HCT116 (cell line): ENCODE data around the gene HSPG2. TPM values are rescaled to one million over a fixed set of nuclear protein-coding genes. Genes with fewer than 3 reads are reported as not detected.
"Not testable (repeated sequence)": the region's sequence is repeated elsewhere in the genome, so short reads cannot be mapped to it uniquely, and the experiment has no call there.

Experiments
- ATAC-seq: fragments of 200-7000 bp; cut with Tn5 transposase; 2 replicates; pipeline ENCODE4 v1.9.1; 2020; ENCODE audit warnings: mild to moderate bottlenecking, moderate library complexity
- BruUV-seq: library from RNA; stranded (reverse); fragments of 400-500 nt; replicated peaks from 2 replicates; lab custom pipeline; 2021; lab: Mats Ljungman, UMichigan
- CTCF ChIA-PET: fragments of 300-600 bp; sonication (Branson Sonifier 250); formaldehyde crosslinking; loops from one replicate; lab custom pipeline; 2021; ENCODE audit warnings: antibody characterized with exemption; lab: Charles Lee
- POLR2A ChIA-PET: fragments of 300-600, 350-600 bp; sonication (Branson Sonifier 250); formaldehyde crosslinking; loops from one replicate; lab custom pipeline; 2021; ENCODE audit warnings: antibody characterized with exemption; lab: Charles Lee
- RAD21 ChIA-PET, 2 experiments: fragments of 300-600 bp; sonication (Branson Sonifier 250); formaldehyde crosslinking; loops; one replicate each; lab custom pipeline; 2023; ENCODE audit warnings: low total read pairs in 2 of 2; ENCODE audit not compliant: uncharacterized antibody in 2 of 2, unreplicated experiment in 2 of 2, low non-redundant PET in 1 of 2; lab: Charles Lee
- DNase-seq: peaks from one replicate; pipeline ENCODE4 v3.0.0-alpha.2; 2010; ENCODE audit warnings: low read depth, low spot score
- H2AFZ ChIP-seq: fragments of 200-600 bp; shearing (Covaris generic), sonication (generic); 2 replicates; pipeline ENCODE4 v1.6.1; 2017; ENCODE audit warnings: low read depth, mixed run types, mixed read lengths, antibody characterized with exemption, low read length; ENCODE audit not compliant: poor library complexity, severe bottlenecking
- H3K27ac ChIP-seq: 2 replicates; pipeline ENCODE4 v1.5.1; 2012; ENCODE audit warnings: low read depth, low read length
- H3K27me3 ChIP-seq: fragments of 200-600 bp; sonication (generic); 2 replicates; pipeline ENCODE4 v1.6.1; 2016; ENCODE audit warnings: mixed run types, low read length, mixed read lengths; ENCODE audit not compliant: insufficient read depth
- H3K36me3 ChIP-seq, 2 experiments: fragments of 200-500 bp in 1 of 2; fragments of 200-600 bp in 1 of 2; sonication (Bioruptor generic) in 1 of 2; sonication (generic) in 1 of 2; 2 replicates each; pipeline versions ENCODE4 v1.5.1 to v1.6.1; 2014 to 2016; ENCODE audit warnings: low read length in 2 of 2, inconsistent platforms in 1 of 2, mixed read lengths in 1 of 2, mixed run types in 1 of 2; ENCODE audit not compliant: insufficient read depth in 2 of 2, control insufficient read depth in 1 of 2
- H3K4me1 ChIP-seq, 2 experiments: fragments of 200-600 bp in 1 of 2; sonication (generic) in 1 of 2; 2 replicates each; pipeline versions ENCODE4 v1.5.1 to v1.6.1; 2012 to 2017; ENCODE audit warnings: low read length in 2 of 2, inconsistent platforms in 1 of 2, mild to moderate bottlenecking in 1 of 2, mixed read lengths in 1 of 2, mixed run types in 1 of 2, moderate library complexity in 1 of 2; ENCODE audit not compliant: insufficient read depth in 2 of 2, control insufficient read depth in 1 of 2
- H3K4me2 ChIP-seq: fragments of 200-600 bp; sonication (generic); 2 replicates; pipeline ENCODE4 v1.6.1; 2017; ENCODE audit warnings: mixed run types, low read length, mixed read lengths
- H3K4me3 ChIP-seq, 2 experiments: fragments of 200-600 bp in 1 of 2; sonication (generic) in 1 of 2; replicated peaks in 1 of 2; 2 replicates each; pipeline ENCODE4 v1.5.1; 2011 to 2016; ENCODE audit warnings: low read length in 2 of 2, control low read depth in 1 of 2, low read depth in 1 of 2, mild to moderate bottlenecking in 1 of 2, mixed read lengths in 1 of 2, mixed run types in 1 of 2
- H3K79me2 ChIP-seq: fragments of 200-600 bp; sonication (generic); 2 replicates; pipeline ENCODE4 v1.6.1; 2017; ENCODE audit warnings: mild to moderate bottlenecking, mixed run types, low read length, moderate library complexity, mixed read lengths; ENCODE audit not compliant: insufficient read depth
- H3K9ac ChIP-seq: fragments of 200-600 bp; sonication (generic); 2 replicates; pipeline ENCODE4 v1.6.1; 2016; ENCODE audit warnings: low read length, mixed read lengths
- H3K9me2 ChIP-seq: fragments of 200-600 bp; sonication (generic), shearing (Covaris generic); 2 replicates; pipeline ENCODE4 v1.6.1; 2017; ENCODE audit warnings: mixed run types, mild to moderate bottlenecking, moderate library complexity; ENCODE audit not compliant: insufficient read depth
- H3K9me3 ChIP-seq, 2 experiments: fragments of 200-500 bp in 1 of 2; fragments of 200-600 bp in 1 of 2; sonication (Bioruptor generic) in 1 of 2; sonication (generic) in 1 of 2; 2 replicates each; pipeline ENCODE4 v1.6.1; 2014 to 2017; ENCODE audit warnings: low read length in 2 of 2, mixed read lengths in 2 of 2, inconsistent platforms in 1 of 2, low read depth in 1 of 2, mild to moderate bottlenecking in 1 of 2, mixed run types in 1 of 2, moderate library complexity in 1 of 2; ENCODE audit not compliant: control insufficient read depth in 1 of 2, insufficient read depth in 1 of 2
- H4K20me1 ChIP-seq: fragments of 200-600 bp; sonication (generic), shearing (Covaris generic); 2 replicates; pipeline ENCODE4 v1.6.1; 2017; ENCODE audit warnings: mixed run types, mild to moderate bottlenecking, moderate library complexity; ENCODE audit not compliant: insufficient read depth
- ATF3 ChIP-seq: IDR thresholded peaks from 2 replicates; pipeline ENCODE4 v1.6.1; 2012
- CEBPB ChIP-seq: IDR thresholded peaks from 2 replicates; pipeline ENCODE4 v1.6.1; 2012; ENCODE audit warnings: low read depth
- ELF1 ChIP-seq: IDR thresholded peaks from 2 replicates; pipeline ENCODE4 v1.6.1; 2012; ENCODE audit warnings: low read depth, borderline replicate concordance
- EZH2 ChIP-seq: fragments of 200-600 bp; sonication (generic); IDR thresholded peaks from 2 replicates; pipeline ENCODE4 v1.6.1; 2017; ENCODE audit warnings: antibody characterized with exemption, mixed run types
- EZH2phosphoT487 ChIP-seq: fragments of 200-600 bp; IDR thresholded peaks from 2 replicates; pipeline ENCODE4 v1.6.1; 2018; ENCODE audit warnings: antibody characterized with exemption, borderline replicate concordance
- FOSL1 ChIP-seq: IDR thresholded peaks from 2 replicates; pipeline ENCODE4 v1.6.1; 2012; ENCODE audit warnings: low read depth
- RAD21 ChIP-seq: IDR thresholded peaks from 2 replicates; pipeline ENCODE4 v1.6.1; 2012; ENCODE audit warnings: low read depth, mild to moderate bottlenecking
- REST ChIP-seq: IDR thresholded peaks from 2 replicates; pipeline ENCODE4 v1.6.1; 2012; ENCODE audit warnings: low read depth
- SP1 ChIP-seq: IDR thresholded peaks from 2 replicates; pipeline ENCODE4 v1.6.1; 2012; ENCODE audit warnings: low read depth
- SRF ChIP-seq: IDR thresholded peaks from 2 replicates; pipeline ENCODE4 v1.6.1; 2012; ENCODE audit warnings: low read depth
- ZFX ChIP-seq: fragments of 450-650 bp; IDR thresholded peaks from 2 replicates; pipeline ENCODE4 v1.6.1; 2017
- ZNF274 ChIP-seq: fragments of 200-500 bp; sonication (Bioruptor generic); IDR thresholded peaks from 2 replicates; pipeline ENCODE4 v1.6.1; 2014; ENCODE audit warnings: mild to moderate bottlenecking, low read depth, low read length, inconsistent platforms
- intact Hi-C: fragments of 100-400 bp; cut with micrococcal nuclease; formaldehyde crosslinking; loops from 2 replicates; pipeline ENCODE4 v1.10.0; 2022
- total RNA-seq: library from RNA; stranded (reverse); gene quantifications from one replicate; pipeline ENCODE4 v1.2.1, GENCODE V29; 2021; ENCODE audit not compliant: unreplicated experiment

HSPG2 gene
- total RNA-seq, 1 experiment from 2014 or later = 55.7 TPM

- CTCF ChIA-PET = no interaction called here
- no peaks in the 10 kb centered on the region for H3K4me1 ChIP-seq
- BruUV-seq = no TSS peak
- RAD21 ChIA-PET = no interaction called here
- DNase-seq (no peak), ATAC-seq (no peak)
- no peak overlapping the region for H3K4me2 ChIP-seq
- no peaks in the 10 kb centered on the region for H3K79me2 ChIP-seq
- no peaks in the 10 kb centered on the region; a peak in 1 of 4 replicates for H3K36me3 ChIP-seq
- POLR2A ChIA-PET = no interaction called here
- no peak overlapping the region for H3K27ac ChIP-seq
- no peaks in the 10 kb centered on the region for H3K9me2 ChIP-seq
- TF ChIP-seq EZH2 (no peak), ZNF274 (no peak)
- no peaks in the 10 kb centered on the region for H3K27me3 ChIP-seq
- H4K20me1 ChIP-seq = no peaks in the 10 kb centered on the region
- H3K9me3 ChIP-seq = no peaks in the 10 kb centered on the region
- no peak overlapping the region for H3K9ac ChIP-seq
- no peak overlapping the region for H3K4me3 ChIP-seq
- intact Hi-C loops = no loop called here
- no peak overlapping the region for H2AFZ ChIP-seq
Measured at GRCh38 chr1:21827141-21827679, 109.9 kb downstream of the HSPG2 start.

- H3K4me3 ChIP-seq, H3K27ac ChIP-seq, ATAC-seq, H4K20me1 ChIP-seq, H3K27me3 ChIP-seq, H3K36me3 ChIP-seq, H3K4me2 ChIP-seq, intact Hi-C loops, H3K9ac ChIP-seq, H3K9me3 ChIP-seq, CTCF ChIA-PET, H2AFZ ChIP-seq, BruUV-seq, DNase-seq, POLR2A ChIA-PET, H3K4me1 ChIP-seq, H3K79me2 ChIP-seq, RAD21 ChIA-PET, H3K9me2 ChIP-seq: not testable (repeated sequence)
Measured at GRCh38 chr1:21826694-21827093, 110.4 kb downstream of the HSPG2 start.

GRCh38 chr1:21825393-21825792 is 111.7 kb downstream of the HSPG2 start:
- POLR2A ChIA-PET = no interaction called here
- CTCF ChIA-PET = no interaction called here
- DNase-seq (no peak), ATAC-seq (no peak)
- Histone ChIP-seq H3K79me2 (no peaks in the 10 kb centered on the region), H3K4me3 (no peak overlapping the region), H3K36me3 (no peaks in the 10 kb centered on the region; a peak in 1 of 4 replicates), H3K9ac (no peak overlapping the region), H3K4me1 (no peaks in the 10 kb centered on the region), H3K27me3 (no peaks in the 10 kb centered on the region), H4K20me1 (no peaks in the 10 kb centered on the region), H3K9me2 (no peaks in the 10 kb centered on the region), H2AFZ (no peak overlapping the region), H3K9me3 (no peaks in the 10 kb centered on the region), H3K4me2 (no peak overlapping the region), H3K27ac (no peak overlapping the region)
- RAD21 ChIA-PET = no interaction called here
- BruUV-seq = no TSS peak
- intact Hi-C loops = no loop called here
- TF ChIP-seq EZH2phosphoT487 = no peak
- TF ChIP-seq SRF = no peak
- no peak for TF ChIP-seq FOSL1
- TF ChIP-seq ATF3 = no peak
- no peak for TF ChIP-seq RAD21
- TF ChIP-seq REST = no peak
- no peak for TF ChIP-seq ELF1
- no peak for TF ChIP-seq CEBPB
- TF ChIP-seq ZFX = no peak
- TF ChIP-seq EZH2 = no peak
- no peak for TF ChIP-seq SP1
